ENCODE data around the gene NEO1. TPM values are rescaled to one million over a fixed set of nuclear protein-coding genes. Genes with fewer than 3 reads are reported as not detected.

The NEO1 gene
- total RNA-seq, 1 donor from 2014 or later, result 136 TPM

DNA sequence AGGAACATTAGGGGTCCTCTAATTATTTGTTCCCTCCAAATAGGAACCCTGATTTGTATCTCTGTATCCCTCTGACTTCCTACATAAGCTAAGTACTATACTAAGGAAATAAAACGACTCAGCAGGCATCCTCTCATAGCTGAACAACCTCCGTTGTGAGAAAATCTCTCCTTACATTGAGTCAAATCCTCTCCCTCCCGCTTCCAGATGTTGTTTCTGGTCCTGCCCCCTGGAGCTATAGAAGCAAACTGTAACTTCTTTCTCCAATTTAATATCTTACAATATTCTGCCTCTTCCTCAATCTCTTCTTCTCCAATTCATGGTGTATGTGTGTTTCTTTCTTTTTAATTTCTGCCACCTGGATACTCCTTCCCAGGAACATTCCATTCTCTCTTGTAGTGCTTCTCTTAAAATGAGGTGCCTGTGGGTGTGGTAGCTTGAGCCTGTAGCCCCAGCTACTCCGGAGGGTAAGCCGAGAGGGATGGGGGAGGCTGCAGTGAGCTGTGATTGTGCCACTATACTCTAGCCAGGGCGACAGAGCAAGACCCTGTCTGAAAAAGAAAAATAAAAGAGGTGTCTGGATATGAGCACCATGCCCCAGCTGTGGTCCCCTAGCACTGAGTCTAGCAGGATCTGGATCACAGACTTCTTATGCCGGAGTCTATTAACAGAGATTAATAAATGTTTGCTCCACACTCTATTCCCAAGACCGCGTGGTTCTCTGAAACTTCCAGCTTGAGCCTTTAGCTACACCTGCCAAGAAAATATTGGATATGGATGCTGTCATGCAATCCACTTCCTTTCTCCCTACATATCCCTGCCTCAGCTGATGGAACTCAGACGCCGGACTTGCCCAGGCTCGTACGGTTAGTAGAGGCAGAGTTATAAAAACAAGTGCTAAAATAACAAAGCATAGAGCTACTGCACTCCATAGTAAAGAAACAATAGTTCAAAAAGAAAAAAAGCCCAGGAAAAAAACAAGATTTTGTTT is 42.9 kb upstream of the NEO1 start:
- TF ChIP-seq, protein P1, sequence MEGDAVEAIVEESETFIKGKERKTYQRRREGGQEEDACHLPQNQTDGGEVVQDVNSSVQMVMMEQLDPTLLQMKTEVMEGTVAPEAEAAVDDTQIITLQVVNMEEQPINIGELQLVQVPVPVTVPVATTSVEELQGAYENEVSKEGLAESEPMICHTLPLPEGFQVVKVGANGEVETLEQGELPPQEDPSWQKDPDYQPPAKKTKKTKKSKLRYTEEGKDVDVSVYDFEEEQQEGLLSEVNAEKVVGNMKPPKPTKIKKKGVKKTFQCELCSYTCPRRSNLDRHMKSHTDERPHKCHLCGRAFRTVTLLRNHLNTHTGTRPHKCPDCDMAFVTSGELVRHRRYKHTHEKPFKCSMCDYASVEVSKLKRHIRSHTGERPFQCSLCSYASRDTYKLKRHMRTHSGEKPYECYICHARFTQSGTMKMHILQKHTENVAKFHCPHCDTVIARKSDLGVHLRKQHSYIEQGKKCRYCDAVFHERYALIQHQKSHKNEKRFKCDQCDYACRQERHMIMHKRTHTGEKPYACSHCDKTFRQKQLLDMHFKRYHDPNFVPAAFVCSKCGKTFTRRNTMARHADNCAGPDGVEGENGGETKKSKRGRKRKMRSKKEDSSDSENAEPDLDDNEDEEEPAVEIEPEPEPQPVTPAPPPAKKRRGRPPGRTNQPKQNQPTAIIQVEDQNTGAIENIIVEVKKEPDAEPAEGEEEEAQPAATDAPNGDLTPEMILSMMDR (IDR thresholded peaks at IDR 0.05; ENCODE audit: unreplicated experiment), result no peak
- H3K4me1 Mint-ChIP-seq, result peaks cover 8% of the 10 kb centered on the region
- H3K4me3 Mint-ChIP-seq, result no peak overlapping the region
- DNase-seq (ENCODE audit: low spot score in 2 of 2, unreplicated experiment in 2 of 2), result no peak
- no peaks in the 10 kb centered on the region for H3K36me3 Mint-ChIP-seq
- no peaks in the 10 kb centered on the region for H3K9me3 Mint-ChIP-seq
- peaks cover 4% of the 10 kb centered on the region for H3K27me3 Mint-ChIP-seq (ENCODE audit: low read depth)
- H3K27ac Mint-ChIP-seq, result no peak overlapping the region

DNA sequence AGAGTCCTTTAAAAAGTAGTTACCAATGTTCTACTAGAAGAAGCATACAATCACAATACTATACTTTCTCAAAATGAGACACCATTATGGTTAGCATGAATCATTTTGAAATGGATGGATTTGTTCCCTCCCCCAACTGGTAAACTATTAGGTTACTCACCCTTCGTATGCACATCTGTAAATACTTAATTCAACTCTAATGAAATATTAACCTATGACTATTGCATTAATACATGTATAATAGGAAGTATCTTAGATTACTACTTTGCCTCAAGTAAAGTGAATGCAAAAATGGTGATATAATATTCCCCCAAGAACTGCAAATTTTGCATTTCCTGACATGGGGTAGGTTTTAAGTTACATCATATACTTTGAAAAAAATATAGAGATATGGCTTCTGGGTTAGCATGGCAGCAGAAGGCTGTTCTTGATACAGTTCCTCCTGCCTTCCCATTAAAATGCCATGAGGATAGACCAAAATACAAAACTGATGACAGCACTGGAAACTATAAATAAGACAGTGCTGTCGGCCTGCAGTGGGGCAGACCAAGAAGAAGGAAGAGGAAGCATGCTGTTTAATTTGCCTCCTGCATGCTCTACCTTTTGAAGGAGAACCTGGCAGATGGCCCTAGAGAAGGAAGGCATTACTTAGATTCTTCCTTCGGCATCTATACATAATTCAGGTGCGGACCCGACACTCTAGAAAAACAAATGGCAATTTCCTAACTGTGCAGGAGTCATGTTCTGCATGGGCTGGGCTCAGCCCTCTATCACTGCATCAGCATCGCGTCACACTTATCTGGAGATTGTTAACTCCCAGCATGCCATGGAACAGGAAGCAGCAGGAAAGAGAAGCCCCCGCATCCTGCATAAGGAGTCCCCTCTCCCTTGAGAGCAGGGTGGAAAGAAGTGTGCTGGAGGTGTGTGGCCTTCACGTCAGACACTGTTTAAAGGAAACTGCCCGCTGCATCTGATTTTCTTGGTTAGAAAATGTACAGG is 41.8 kb upstream of the NEO1 start:
- DNase-seq (ENCODE audit: low spot score in 2 of 2, unreplicated experiment in 2 of 2), result no peak
- H3K4me1 Mint-ChIP-seq, result peaks cover 8% of the 10 kb centered on the region
- H3K27ac Mint-ChIP-seq, result no peak overlapping the region
- H3K9me3 Mint-ChIP-seq, result no peaks in the 10 kb centered on the region
- no peak overlapping the region for H3K4me3 Mint-ChIP-seq
- TF ChIP-seq, protein P1 (IDR thresholded peaks at IDR 0.05; ENCODE audit: unreplicated experiment), result no peak
- no peaks in the 10 kb centered on the region for H3K36me3 Mint-ChIP-seq
- H3K27me3 Mint-ChIP-seq (ENCODE audit: low read depth), result peaks cover 3% of the 10 kb centered on the region

DNA sequence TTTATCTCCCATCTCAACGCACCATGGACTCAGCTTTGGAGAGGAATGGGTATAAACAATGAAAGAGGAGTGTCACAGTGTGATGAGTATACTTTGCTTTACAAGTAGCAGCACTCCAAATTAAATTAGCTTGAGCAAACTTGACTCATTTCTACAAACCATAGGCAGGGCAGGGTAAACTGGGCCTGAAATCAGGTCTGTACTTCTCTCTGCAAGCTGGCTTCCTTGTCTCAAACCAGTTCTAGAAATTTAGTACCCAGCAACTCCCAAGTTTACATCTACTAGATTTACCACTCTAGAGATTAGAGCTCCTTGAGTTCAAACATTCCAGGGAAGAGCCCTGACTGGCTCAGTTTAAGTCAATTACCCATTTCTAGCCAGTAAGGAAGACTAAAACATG is 37.4 kb upstream of the NEO1 start:
- TF ChIP-seq, protein P1 (IDR thresholded peaks at IDR 0.05; ENCODE audit: unreplicated experiment), result no peak
- Mint-ChIP-seq H3K27me3 (ENCODE audit: low read depth) (peaks cover 2% of the 10 kb centered on the region), H3K27ac (no peak overlapping the region), H3K4me3 (no peak overlapping the region), H3K4me1 (peaks cover 7% of the 10 kb centered on the region), H3K36me3 (no peaks in the 10 kb centered on the region), H3K9me3 (no peaks in the 10 kb centered on the region)
- DNase-seq (ENCODE audit: low spot score in 2 of 2, unreplicated experiment in 2 of 2), result no peak

DNA sequence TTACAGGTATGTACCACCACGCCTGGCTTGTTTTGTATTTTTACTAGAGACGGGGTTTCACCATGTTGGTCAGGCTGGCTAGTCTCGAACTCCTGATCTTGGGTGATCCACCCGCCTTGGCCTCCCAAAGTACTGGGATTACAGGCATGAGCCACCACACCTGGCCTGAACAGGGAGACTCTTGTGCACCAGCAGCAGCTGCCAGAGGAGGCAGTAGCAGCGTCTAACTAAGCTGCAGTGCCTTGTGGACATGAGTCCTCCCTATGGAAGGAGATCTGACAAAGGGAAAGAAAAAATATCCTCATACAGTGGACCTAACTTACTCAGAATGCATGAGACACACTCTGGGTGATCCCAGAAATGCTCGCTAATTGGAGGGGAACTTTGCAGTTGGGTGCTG is 36.8 kb upstream of the NEO1 start:
- DNase-seq (ENCODE audit: low spot score in 2 of 2, unreplicated experiment in 2 of 2), result no peak
- H3K9me3 Mint-ChIP-seq, result no peaks in the 10 kb centered on the region
- H3K4me3 Mint-ChIP-seq, result no peak overlapping the region
- TF ChIP-seq, protein P1 (IDR thresholded peaks at IDR 0.05; ENCODE audit: unreplicated experiment), result no peak
- H3K27me3 Mint-ChIP-seq (ENCODE audit: low read depth), result peaks cover 2% of the 10 kb centered on the region
- H3K27ac Mint-ChIP-seq, result no peak overlapping the region
- peaks cover 3% of the 10 kb centered on the region for H3K4me1 Mint-ChIP-seq
- no peaks in the 10 kb centered on the region for H3K36me3 Mint-ChIP-seq

DNA sequence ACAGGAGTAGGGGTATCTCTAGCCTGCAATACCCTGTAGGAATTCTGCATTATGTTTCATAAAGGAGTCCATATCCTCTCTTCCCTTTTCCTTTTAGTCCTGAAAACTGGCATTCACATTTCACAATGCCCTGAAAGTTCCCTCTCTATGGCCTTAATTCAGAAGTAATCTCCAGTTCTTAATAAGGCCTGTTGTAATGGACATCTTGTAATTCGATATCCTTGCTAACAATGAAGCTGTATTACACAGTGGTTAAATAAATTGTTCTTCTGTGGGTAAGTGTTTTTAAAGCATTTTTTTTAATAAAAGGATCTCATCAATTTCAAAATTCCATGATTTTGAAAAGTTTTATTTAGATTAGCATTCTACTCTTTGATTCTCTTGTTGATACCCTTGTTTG is 34.3 kb upstream of the NEO1 start:
- no peak overlapping the region for H3K4me3 Mint-ChIP-seq
- peaks cover 20% of the 10 kb centered on the region for H3K4me1 Mint-ChIP-seq
- H3K9me3 Mint-ChIP-seq, result no peaks in the 10 kb centered on the region
- TF ChIP-seq, protein P1 (IDR thresholded peaks at IDR 0.05; ENCODE audit: unreplicated experiment), result no peak
- DNase-seq (ENCODE audit: low spot score in 2 of 2, unreplicated experiment in 2 of 2), result no peak
- H3K27me3 Mint-ChIP-seq (ENCODE audit: low read depth), result peaks cover 11% of the 10 kb centered on the region
- H3K27ac Mint-ChIP-seq, result no peak overlapping the region
- no peaks in the 10 kb centered on the region for H3K36me3 Mint-ChIP-seq
